Trophoblast cell (in vitro differentiated cells and primary cell): ENCODE results near the gene RAD51B.

Source experiments
- DNase-seq, 2 donors: peaks; one replicate each; pipeline ENCODE4 v3.0.0-alpha.2; 2016
- H2AFZ ChIP-seq: 2 replicates; pipeline ENCODE4 v1.6.1; 2013; ENCODE audit warnings: low read length, moderate library complexity, mild to moderate bottlenecking; ENCODE audit not compliant: insufficient read depth, poor library complexity
- H2AK5ac ChIP-seq: 2 replicates; pipeline ENCODE4 v1.6.1; 2013; ENCODE audit warnings: mild to moderate bottlenecking, low read length
- H2BK120ac ChIP-seq: 2 replicates; pipeline ENCODE4 v1.6.1; 2013; ENCODE audit warnings: low read length, mild to moderate bottlenecking, moderate library complexity; ENCODE audit not compliant: insufficient read depth, poor library complexity
- H2BK12ac ChIP-seq: 2 replicates; pipeline ENCODE4 v1.6.1; 2013; ENCODE audit warnings: mild to moderate bottlenecking, low read length, moderate library complexity
- H2BK5ac ChIP-seq: 2 replicates; pipeline ENCODE4 v1.6.1; 2013; ENCODE audit warnings: low read length, low read depth, moderate library complexity, mild to moderate bottlenecking; ENCODE audit not compliant: poor library complexity
- H3K14ac ChIP-seq: 2 replicates; pipeline ENCODE4 v1.6.1; 2013; ENCODE audit warnings: mild to moderate bottlenecking, low read length
- H3K18ac ChIP-seq: 2 replicates; pipeline ENCODE4 v1.6.1; 2013; ENCODE audit warnings: mild to moderate bottlenecking, low read length
- H3K23ac ChIP-seq: 2 replicates; pipeline ENCODE4 v1.6.1; 2013; ENCODE audit warnings: low read length
- H3K27ac ChIP-seq: 2 replicates; pipeline ENCODE4 v1.5.1; 2013; ENCODE audit warnings: low read depth, mild to moderate bottlenecking, inconsistent platforms, low read length, moderate library complexity
- H3K27me3 ChIP-seq: 2 replicates; pipeline ENCODE4 v1.6.1; 2013; ENCODE audit warnings: inconsistent platforms, mild to moderate bottlenecking, low read length, moderate library complexity; ENCODE audit not compliant: insufficient read depth
- H3K36me3 ChIP-seq, 2 experiments: 1 replicate in 1 of 2; 2 replicates in 1 of 2; pipeline ENCODE4 v1.6.1; 2013; ENCODE audit warnings: low read length in 2 of 2, mild to moderate bottlenecking in 2 of 2, moderate library complexity in 1 of 2; ENCODE audit not compliant: insufficient read depth in 2 of 2, control insufficient read depth in 1 of 2
- H3K4ac ChIP-seq: 2 replicates; pipeline ENCODE4 v1.6.1; 2013; ENCODE audit warnings: low read depth, mild to moderate bottlenecking, low read length, moderate library complexity
- H3K4me1 ChIP-seq, 2 experiments: 1 replicate in 1 of 2; 2 replicates in 1 of 2; pipeline ENCODE4 v1.6.1; 2013; ENCODE audit warnings: low read length in 2 of 2, mild to moderate bottlenecking in 2 of 2, moderate library complexity in 1 of 2; ENCODE audit not compliant: insufficient read depth in 2 of 2, control insufficient read depth in 1 of 2
- H3K4me2 ChIP-seq: 2 replicates; pipeline ENCODE4 v1.6.1; 2013; ENCODE audit warnings: inconsistent platforms, mild to moderate bottlenecking, low read length, moderate library complexity
- H3K4me3 ChIP-seq: 2 replicates; pipeline ENCODE4 v1.5.1; 2013; ENCODE audit warnings: mild to moderate bottlenecking, low read depth, low read length, inconsistent platforms
- H3K79me1 ChIP-seq: one replicate; pipeline ENCODE4 v1.6.1; 2013; ENCODE audit warnings: low read length
- H3K79me2 ChIP-seq: 2 replicates; pipeline ENCODE4 v1.6.1; 2013; ENCODE audit warnings: low read length, mild to moderate bottlenecking; ENCODE audit not compliant: control insufficient read depth, insufficient read depth, poor library complexity
- H3K9ac ChIP-seq: 2 replicates; pipeline ENCODE4 v1.6.1; 2013; ENCODE audit warnings: mild to moderate bottlenecking, low read length
- H3K9me3 ChIP-seq: 2 replicates; pipeline ENCODE4 v1.6.1; 2013; ENCODE audit warnings: low read depth, mild to moderate bottlenecking, control low read depth, inconsistent platforms, low read length; ENCODE audit not compliant: insufficient read depth
- H4K12ac ChIP-seq: 2 replicates; pipeline ENCODE4 v1.6.1; 2013; ENCODE audit warnings: low read depth, mild to moderate bottlenecking, low read length, moderate library complexity
- H4K8ac ChIP-seq: 2 replicates; pipeline ENCODE4 v1.6.1; 2013; ENCODE audit warnings: low read depth, mild to moderate bottlenecking, low read length, moderate library complexity
- H4K91ac ChIP-seq: one replicate; pipeline ENCODE4 v1.6.1; 2013; ENCODE audit warnings: low read depth, mild to moderate bottlenecking, low read length, moderate library complexity
- WGBS: extraction: QIAGEN DNeasy Blood & Tissue Kit; methylation state at CpG from one replicate; pipeline ENCODE4 v1.1.7; 2013; ENCODE audit warnings: missing lambda C conversion rate; ENCODE audit not compliant: insufficient read length, insufficient coverage; ENCODE audit errors: extremely low coverage; 5-methylcytosine and 5-hydroxymethylcytosine counted together

RAD51B gene

GRCh38 chr14:68193970-68194681, 374.5 kb downstream of the RAD51B start:
- Histone ChIP-seq H3K18ac (no peak overlapping the region), H3K4ac (no peak overlapping the region), H4K91ac (no peak overlapping the region), H3K79me2 (no peaks in the 10 kb centered on the region), H3K9ac (no peak overlapping the region), H3K27ac (no peak overlapping the region), H4K8ac (no peak overlapping the region), H2BK5ac (no peak overlapping the region), H2AFZ (no peak overlapping the region), H2AK5ac (no peak overlapping the region), H3K23ac (no peak overlapping the region), H3K4me3 (no peak overlapping the region), H2BK120ac (no peak overlapping the region), H3K4me2 (no peak overlapping the region), H3K9me3 (no peaks in the 10 kb centered on the region), H3K27me3 (no peaks in the 10 kb centered on the region), H3K14ac (no peak overlapping the region), H2BK12ac (no peak overlapping the region), H3K79me1 (peaks cover 1% of the 10 kb centered on the region), H3K4me1 (peaks cover 0 to 3% of the 10 kb centered on the region in 2 experiments), H3K36me3 (no peaks in the 10 kb centered on the region), H4K12ac (no peak overlapping the region)
- WGBS: no CpG with 5 or more reads among the region's 3 CpGs
- peak in 1 of 2 donors; percentile 18 for DNase-seq

GRCh38 chr14:68195126-68195525, 375.5 kb downstream of the RAD51B start:
- H3K9ac ChIP-seq: no peak overlapping the region
- no peak overlapping the region for H3K4me2 ChIP-seq
- no peak overlapping the region for H3K4ac ChIP-seq
- H3K27ac ChIP-seq: no peak overlapping the region
- H3K36me3 ChIP-seq: no peaks in the 10 kb centered on the region
- H3K23ac ChIP-seq: no peak overlapping the region
- H4K8ac ChIP-seq: no peak overlapping the region
- peaks cover 4% of the 10 kb centered on the region for H3K79me1 ChIP-seq
- no peak overlapping the region for H2BK120ac ChIP-seq
- H4K91ac ChIP-seq: no peak overlapping the region
- no peak overlapping the region for H4K12ac ChIP-seq
- WGBS: no CpG with 5 or more reads among the region's 1 CpG
- no peak overlapping the region for H2BK5ac ChIP-seq
- no peak overlapping the region for H2AFZ ChIP-seq
- H3K4me3 ChIP-seq: no peak overlapping the region
- no peaks in the 10 kb centered on the region for H3K27me3 ChIP-seq
- no peak overlapping the region for H2BK12ac ChIP-seq
- no peak overlapping the region for H3K18ac ChIP-seq
- no peaks in the 10 kb centered on the region for H3K79me2 ChIP-seq
- DNase-seq: no peak
- no peak overlapping the region for H3K14ac ChIP-seq
- H2AK5ac ChIP-seq: no peak overlapping the region
- H3K4me1 ChIP-seq: peaks cover 2 to 8% of the 10 kb centered on the region in 2 experiments
- H3K9me3 ChIP-seq: no peaks in the 10 kb centered on the region

GRCh38 chr14:68198713-68199495, 379.3 kb downstream of the RAD51B start:
- WGBS: no CpG with 5 or more reads among the region's 3 CpGs
- Histone ChIP-seq H3K4ac (no peak overlapping the region), H2BK12ac (no peak overlapping the region), H3K9ac (no peak overlapping the region), H3K27ac (peak overlapping the region; percentile 97), H3K23ac (no peak overlapping the region), H4K12ac (no peak overlapping the region), H3K4me2 (no peak overlapping the region), H3K79me1 (peaks cover 5% of the 10 kb centered on the region), H3K4me3 (no peak overlapping the region), H3K14ac (peak overlapping the region; percentile 44), H3K27me3 (no peaks in the 10 kb centered on the region), H3K9me3 (no peaks in the 10 kb centered on the region), H3K79me2 (no peaks in the 10 kb centered on the region), H2AFZ (no peak overlapping the region), H2AK5ac (no peak overlapping the region), H3K4me1 (peaks cover 2 to 8% of the 10 kb centered on the region in 2 experiments), H4K8ac (peak overlapping the region; percentile 28), H4K91ac (peak overlapping the region; percentile 5), H2BK120ac (peak overlapping the region; percentile 66), H3K36me3 (no peaks in the 10 kb centered on the region), H3K18ac (no peak overlapping the region), H2BK5ac (peak overlapping the region; percentile 74)
- DNase-seq: no peak

GRCh38 chr14:68199554-68200151, 380.1 kb downstream of the RAD51B start:
- H2BK120ac ChIP-seq: peak overlapping the region; percentile 72
- H3K9me3 ChIP-seq: no peaks in the 10 kb centered on the region
- H3K79me1 ChIP-seq: peaks cover 5% of the 10 kb centered on the region
- H3K14ac ChIP-seq: peak overlapping the region; percentile 73
- WGBS: no CpG with 5 or more reads among the region's 8 CpGs
- peak overlapping the region; percentile 94 for H2BK5ac ChIP-seq
- H3K79me2 ChIP-seq: no peaks in the 10 kb centered on the region
- no peaks in the 10 kb centered on the region for H3K27me3 ChIP-seq
- H3K9ac ChIP-seq: no peak overlapping the region
- H3K18ac ChIP-seq: no peak overlapping the region
- no peak overlapping the region for H3K23ac ChIP-seq
- H3K27ac ChIP-seq: peak overlapping the region; percentile 97
- peak overlapping the region; percentile 84 for H4K8ac ChIP-seq
- H3K36me3 ChIP-seq: no peaks in the 10 kb centered on the region
- H2BK12ac ChIP-seq: peak overlapping the region; percentile 55
- H3K4me2 ChIP-seq: no peak overlapping the region
- H4K91ac ChIP-seq: peak overlapping the region; percentile 50
- no peak overlapping the region for H3K4ac ChIP-seq
- H4K12ac ChIP-seq: no peak overlapping the region
- H2AK5ac ChIP-seq: no peak overlapping the region
- peaks cover 2 to 8% of the 10 kb centered on the region in 2 experiments for H3K4me1 ChIP-seq
- DNase-seq: no peak
- no peak overlapping the region for H3K4me3 ChIP-seq
- H2AFZ ChIP-seq: no peak overlapping the region
